NCI-H2171 treated with DMSO at 0.1 percent for 48 hours (cell line): ENCODE measurements around the gene TNIK.
A peak's percentile ranks its signal among the peaks of the same experiment; 100 is the strongest.

Experiments
- DNase-seq: peaks from one replicate; lab custom pipeline; 2025; lab: John Stamatoyannopoulos, UW

TNIK gene

DNA sequence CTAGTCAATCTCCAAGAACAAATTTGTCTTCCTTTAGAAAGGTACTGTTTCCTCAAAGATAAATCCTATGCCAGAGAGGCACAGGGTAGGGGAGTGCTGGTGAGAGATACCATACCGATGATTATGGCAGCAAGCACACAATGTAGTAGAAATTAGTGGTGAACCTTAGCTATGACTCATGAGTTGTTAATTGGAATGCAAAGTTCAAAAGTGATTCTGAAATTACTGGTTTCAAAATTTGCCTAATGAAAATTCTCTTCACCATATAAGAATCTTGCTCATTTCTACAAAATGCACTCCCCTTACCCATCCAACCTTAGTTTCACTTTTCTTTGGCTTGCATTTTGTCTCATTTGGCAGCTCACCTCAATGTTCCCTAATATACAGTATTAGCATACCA lies 294.2 kb downstream of the TNIK start:
- no peak for DNase-seq

DNA sequence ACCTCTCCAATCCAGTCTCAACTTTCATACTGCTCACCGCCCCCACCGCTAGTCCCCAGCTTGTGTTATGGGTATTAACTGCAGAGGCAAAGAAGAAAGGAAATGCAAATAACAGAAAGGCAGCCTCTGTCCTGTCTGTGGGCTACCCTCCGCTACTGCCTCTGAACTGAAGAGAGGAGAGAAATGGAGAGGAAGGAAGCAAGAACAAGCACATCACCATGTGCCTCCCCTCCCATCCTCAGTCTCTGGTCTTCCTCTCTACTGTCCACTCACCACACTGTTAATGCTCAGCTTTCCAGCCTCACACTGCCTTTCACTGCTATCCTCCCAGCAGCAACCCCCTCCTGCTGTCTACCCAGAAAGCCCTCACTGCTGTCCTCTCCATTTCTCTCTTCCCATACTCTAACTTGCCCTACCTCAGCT lies 294.7 kb downstream of the TNIK start:
- no peak for DNase-seq

GRCh38 chr3:171164067-171164465 lies 296.1 kb downstream of the TNIK start:
- no peak for DNase-seq

DNA sequence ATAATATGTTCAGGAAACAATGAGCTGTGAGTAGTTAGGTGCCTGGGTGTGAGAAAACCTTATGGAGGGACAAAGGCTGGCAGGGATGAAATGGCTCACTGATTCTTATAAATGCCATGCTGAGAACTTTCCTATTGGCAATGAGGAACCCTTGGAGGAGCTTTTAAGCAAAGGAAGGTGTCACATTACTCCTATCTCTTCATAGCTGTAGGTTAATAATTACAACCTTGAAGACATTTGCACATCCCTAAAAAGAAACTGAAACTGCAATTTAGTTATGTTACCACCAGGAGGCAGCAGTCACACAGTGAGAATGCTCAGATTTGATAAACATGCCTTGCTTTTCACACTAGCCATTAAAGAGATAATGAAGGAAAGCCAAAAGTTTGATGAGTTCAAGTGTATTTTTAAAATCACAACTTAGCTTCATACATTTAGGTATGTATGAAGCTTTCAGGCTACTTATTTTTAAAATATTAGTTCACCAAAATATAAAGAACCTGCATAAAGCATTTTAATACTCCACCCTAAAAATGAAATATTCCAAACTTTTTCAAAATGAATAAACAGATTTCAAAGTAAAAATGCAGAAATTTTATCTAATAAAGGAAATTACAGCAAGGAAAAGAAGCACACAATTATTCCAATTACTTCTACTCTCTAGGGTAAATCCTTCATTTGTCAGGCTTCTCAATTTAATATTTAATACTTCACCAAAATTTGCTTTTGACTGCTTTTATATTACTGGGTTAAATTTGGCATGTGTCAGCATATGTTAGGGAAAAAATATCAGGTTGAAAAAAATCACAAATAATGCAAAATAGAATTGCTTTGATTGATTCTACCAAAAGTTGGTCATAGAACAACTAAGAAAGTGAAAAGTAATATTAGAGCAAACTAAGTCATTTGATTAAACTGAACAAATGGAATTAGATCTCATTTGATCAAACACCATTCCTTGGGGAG lies 296.8 kb downstream of the TNIK start:
- DNase-seq = peak; percentile 6

DNA sequence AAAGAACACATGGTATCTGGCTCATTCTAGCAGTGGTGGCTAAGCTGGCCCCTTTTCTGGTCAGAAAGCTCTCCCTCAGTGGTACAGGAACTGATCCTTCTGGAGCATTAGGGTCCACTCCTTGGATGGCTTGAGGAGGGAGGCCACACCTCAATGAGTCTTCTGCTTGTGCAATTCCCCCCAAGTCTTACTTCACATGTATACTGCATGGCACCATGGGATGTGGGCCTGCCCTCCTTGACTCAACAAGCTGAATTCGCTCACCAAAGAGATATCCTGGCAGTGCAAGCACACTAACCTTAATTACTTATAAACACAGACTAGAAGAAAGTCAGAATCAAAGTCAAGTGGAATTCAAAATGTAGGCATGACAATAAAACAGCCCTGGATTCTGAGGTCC lies 299.9 kb downstream of the TNIK start:
- no peak for DNase-seq

- DNase-seq = no peak
These were observed 300.4 kb downstream of the TNIK start for GRCh38 chr3:171159822-171160157.

DNA sequence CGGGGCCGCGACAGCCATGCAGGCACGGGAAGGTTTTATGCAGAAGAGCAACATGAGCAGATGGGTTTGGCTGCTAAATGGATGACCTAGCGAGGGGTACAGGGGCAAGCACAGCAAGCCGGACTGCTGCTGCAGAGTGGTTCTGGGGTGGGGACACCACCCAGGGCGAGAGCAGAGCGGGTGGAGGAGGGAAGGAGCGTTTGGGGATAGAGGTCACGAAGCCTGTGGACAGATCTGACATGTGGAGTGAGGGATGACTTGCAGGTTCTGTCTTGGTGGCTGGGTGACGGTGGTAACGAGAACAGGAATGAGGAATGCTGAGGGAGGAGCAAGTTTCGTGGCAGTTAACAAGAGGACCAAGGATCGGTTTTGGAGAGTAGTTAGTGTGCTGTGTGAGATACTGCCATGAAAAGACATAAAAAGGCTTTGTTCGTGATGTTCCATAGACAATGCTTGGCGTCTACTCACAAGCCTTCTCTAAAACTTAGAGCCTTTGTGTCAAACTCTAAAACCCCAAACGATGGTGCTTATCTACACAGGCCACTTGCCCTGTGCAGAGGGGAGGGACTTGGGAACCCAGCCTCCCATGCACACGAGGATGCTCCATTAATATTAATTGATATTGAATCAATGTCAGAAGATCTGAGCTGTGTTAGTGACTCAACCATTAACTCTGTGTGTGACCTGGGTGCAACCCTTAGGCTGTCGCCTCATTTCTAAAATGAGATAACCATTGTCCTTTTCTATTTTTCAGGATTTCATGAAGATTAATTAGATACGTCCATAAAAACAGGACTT lies 301.0 kb downstream of the TNIK start:
- DNase-seq = no peak

- DNase-seq = no peak
These were observed 302.2 kb downstream of the TNIK start for GRCh38 chr3:171157980-171158379.

- DNase-seq = no peak
These were observed 302.9 kb downstream of the TNIK start for GRCh38 chr3:171157286-171157685.

DNA sequence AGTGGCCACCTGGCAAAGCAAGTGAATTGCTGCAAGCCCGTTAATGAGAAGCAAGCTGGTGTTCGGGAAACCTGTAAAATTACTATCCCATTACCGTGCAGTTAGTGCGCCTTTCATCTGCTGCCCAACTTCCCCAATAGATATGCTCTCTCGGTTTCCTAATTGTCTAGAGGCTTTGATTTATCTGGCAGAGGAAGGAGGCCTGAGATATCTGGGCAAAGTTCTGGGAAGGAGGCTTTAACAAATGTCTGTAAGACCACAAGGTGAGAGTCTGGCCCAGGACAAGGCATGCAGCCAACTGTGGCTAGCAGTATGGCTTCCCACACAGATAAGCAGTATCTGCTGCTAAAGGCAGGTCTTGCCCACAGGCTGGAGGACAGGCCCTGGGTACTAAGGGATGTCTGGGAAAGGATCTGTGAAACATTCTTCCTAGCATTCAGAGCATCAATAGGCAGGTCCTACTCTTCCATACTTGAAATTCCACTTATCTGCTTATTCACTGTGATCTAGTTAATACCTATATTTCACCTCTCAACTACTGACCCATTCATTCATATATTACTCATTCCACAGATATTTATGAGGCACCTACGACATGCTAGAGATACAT lies 303.7 kb downstream of the TNIK start:
- DNase-seq = no peak

DNA sequence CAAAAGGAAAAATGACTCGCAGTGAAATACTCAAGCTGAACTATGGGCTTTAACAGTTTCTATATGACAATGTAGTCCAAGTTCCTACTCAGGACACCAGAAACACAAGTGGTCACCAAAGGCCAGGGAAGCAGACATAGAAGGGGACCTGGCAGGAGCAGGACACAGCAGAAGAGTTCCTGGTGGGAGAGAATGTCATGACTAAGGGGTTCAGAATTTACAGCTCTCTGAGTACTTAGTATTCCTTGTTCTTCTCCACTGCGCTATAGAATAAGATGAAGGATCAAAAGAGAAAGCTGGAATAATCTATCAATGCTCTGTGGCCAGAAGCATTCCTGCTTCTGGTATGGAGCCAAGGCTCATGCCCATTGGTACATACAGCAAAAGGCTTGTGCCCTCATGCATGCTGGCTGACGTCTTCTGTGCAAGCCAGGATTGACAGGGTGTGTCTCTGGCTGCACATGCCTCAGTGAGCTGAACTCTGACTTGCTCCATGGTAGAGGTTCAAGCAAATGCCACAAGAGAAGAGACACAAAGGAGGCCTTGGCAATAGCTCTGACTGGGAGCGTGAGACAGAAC lies 305.0 kb downstream of the TNIK start:
- DNase-seq = no peak

DNA sequence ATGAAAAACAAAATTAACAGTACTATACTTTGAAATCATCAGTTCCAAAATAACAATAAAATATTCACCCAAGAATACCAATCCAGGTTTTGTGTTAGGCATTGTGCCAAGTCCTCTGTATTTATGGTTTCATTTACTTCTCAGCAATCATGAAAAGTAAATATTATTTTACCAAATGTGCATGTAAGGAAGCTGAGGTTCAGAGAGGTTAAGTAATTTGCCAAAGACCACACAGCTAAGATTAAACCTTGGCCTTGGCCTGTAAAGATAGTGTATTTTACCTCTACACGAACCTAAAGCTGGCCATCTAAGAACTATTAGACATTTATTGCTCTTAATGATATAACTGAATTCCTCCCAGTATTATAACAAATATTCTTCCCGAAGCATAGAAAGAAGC lies 309.3 kb downstream of the TNIK start:
- no peak for DNase-seq

DNA sequence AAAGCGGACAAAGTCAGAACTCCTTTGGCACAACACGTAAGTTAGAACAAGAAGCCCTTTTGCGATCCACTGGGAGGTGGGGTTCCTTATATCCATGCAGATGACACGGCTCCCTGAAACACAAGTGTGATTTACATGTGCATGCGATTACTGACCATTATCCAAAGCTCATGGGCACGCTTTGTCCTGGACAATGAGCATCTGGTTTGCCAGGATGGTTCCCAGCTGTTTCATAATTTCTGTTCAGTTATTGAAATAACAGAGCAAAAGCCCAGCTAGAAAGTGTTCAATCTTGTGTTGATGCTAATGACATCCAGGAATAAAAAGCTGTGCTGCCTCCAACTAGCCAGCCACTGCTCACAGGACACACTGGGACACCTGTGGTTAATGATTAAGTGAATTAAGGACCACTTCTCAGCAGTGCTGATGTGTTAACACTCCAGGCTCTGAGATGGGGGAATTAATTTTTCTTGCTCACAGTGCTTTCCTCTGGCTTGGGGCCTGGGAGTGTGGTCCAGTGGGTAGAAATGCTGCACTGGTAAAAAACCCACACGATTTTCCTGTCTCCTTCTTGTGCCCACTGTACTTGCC lies 310.6 kb downstream of the TNIK start:
- no peak for DNase-seq

DNA sequence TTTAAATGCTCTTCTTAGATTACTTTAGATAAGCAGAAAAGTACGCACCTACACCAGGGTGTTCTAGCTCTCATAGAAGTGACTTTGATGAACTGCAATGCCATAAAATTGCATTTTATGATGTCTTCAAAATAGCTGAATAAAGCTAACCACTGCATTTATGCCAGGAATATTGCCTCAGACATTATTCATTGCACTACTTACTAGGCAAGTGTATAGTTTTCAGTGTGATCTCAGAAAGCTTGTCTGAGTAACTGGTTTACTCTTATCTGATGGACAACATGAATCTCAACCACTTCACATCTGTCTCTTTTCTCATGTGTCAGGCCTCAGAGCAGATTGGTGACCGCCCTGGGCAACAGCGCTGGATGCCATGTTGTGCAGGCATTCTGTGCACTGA lies 314.4 kb downstream of the TNIK start:
- no peak for DNase-seq

DNA sequence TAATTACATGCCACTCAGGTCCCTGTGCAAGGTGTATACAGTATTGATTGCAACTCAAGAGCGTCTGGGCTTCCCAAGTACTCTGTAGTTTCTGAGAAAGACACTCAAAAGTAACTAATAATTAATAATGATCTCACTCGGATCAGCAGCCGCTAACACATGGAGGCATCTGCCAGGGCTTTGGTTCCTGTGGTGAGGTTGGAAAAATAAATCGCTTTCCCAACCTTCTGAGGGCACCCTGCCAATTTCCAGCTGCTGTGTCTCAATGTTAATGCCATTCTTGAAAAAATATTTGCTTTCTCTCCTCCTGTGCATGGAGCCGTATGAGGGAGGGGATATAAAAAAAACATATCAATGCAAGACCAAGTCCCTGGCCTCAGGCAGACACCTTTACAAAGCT lies 317.2 kb downstream of the TNIK start:
- peak; percentile 77 for DNase-seq

- no peak for DNase-seq
These were observed 320.0 kb downstream of the TNIK start for GRCh38 chr3:171140246-171140645.

- DNase-seq = no peak
These were observed 322.2 kb downstream of the TNIK start for GRCh38 chr3:171138027-171138426.

GRCh38 chr3:171135549-171135948 lies 324.7 kb downstream of the TNIK start:
- DNase-seq = no peak

DNA sequence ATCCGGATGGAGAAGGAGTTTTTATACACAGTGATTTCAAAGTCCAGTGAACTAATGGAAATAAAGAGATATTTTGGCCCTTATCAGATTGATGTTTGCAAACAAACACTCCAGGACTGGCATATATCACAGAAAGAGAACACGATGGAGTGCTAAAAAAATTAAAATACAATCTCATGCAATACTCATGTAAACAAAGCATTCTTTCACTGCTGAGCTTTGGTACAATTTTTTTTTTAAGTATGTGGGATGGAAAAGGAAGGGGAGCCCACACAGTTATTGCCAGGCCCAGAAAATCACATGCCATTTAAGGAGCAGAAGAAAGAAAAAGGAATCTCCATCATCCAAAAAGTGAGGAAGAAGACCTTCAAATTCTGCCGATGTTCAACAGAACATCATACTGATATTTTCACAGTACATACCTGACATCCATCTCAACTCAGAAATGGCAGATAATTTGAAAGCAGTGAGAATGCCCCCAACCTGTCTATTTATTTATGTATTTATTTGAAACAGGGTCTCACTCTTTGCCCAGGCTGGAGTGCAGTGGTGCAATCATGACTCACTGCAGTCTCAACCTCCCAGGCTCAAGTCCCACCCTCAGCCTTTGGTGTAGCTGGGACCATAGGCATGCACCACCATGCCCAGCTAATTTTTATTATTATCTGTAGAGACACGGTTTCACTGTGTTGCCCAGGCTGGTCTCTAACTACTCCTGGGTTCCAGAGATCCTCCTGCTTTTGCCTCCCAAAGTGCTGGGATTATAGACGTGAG lies 326.2 kb downstream of the TNIK start:
- DNase-seq = no peak

DNA sequence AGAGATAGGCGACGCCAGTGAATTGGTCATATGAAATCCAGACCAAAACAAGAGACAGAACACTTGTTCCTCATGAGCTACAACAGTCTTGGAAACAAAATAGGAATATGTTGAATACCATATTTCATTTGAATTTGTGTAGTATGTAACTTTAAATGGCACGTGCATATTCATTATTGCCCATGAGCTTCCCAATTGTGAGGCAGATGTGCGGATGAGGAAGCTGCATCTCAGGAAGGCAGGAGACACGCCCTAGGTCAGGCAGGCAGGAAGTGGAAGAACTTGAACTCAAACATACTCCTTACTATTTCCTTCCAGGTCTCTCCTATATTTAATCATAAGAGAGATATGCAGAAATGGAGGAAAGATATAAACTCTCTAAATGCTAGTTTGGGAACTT lies 326.9 kb downstream of the TNIK start:
- no peak for DNase-seq

DNA sequence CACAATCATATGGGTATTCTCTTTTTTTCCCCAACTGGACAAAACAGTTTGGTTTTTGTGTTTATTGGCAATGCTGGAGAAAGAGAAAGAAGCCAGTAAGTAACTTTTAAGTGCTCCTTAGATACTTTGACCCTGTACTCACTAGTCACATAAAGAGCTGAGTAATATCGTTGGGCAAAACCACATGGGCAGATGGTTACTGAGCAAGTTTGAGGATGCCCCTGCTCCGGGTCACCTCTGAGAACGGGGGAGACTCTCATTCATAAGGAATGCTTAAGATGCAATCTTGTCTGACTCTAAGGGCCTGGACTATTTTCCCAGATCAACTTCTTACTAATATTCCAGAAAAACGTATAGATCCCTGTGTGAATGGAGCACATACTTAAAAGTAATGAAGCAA lies 327.3 kb downstream of the TNIK start:
- no peak for DNase-seq
